Measurements from ENCODE around the gene RFX2. TPM values are rescaled to one million over a fixed set of nuclear protein-coding genes. Genes with fewer than 3 reads are reported as not detected.
"Not testable (repeated sequence)": the region's sequence is repeated elsewhere in the genome, so short reads cannot be mapped to it uniquely, and the experiment has no call there.

RFX2 gene
- total RNA-seq, 1 donor from 2014 or later: 6.5 TPM

DNA sequence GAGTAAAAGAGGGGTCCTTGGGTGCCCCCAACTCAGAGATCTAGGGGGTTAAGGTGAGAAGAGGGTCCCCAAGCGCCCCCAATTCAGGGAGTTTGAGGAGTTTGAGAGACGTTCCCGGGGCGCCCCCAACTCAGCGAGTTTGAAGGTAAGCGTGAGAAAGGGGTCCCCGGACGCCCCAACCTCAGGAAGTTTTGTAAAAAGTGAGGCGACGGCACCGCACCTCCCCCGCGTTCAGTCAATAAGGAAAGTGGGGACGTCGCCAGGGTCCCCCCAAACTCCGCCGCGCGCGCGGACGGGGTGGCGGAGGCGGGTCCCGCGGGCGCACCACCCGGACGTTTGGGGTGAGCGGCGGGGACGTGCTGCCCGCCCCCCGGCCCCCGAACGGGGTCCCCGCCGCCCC is 353 bp downstream of the RFX2 start:
- H3K4me3 ChIP-seq (ENCODE audit: low read depth, low read length): peak overlapping the region; percentile 44
- DNase-seq (ENCODE audit: low read depth): no peak
- no peaks in the 10 kb centered on the region for H3K27me3 ChIP-seq (ENCODE audit: control insufficient read depth, insufficient read depth, low read length)
- H3K36me3 ChIP-seq (ENCODE audit: control insufficient read depth, insufficient read depth, low read length): no peaks in the 10 kb centered on the region
- TF ChIP-seq, protein P1, sequence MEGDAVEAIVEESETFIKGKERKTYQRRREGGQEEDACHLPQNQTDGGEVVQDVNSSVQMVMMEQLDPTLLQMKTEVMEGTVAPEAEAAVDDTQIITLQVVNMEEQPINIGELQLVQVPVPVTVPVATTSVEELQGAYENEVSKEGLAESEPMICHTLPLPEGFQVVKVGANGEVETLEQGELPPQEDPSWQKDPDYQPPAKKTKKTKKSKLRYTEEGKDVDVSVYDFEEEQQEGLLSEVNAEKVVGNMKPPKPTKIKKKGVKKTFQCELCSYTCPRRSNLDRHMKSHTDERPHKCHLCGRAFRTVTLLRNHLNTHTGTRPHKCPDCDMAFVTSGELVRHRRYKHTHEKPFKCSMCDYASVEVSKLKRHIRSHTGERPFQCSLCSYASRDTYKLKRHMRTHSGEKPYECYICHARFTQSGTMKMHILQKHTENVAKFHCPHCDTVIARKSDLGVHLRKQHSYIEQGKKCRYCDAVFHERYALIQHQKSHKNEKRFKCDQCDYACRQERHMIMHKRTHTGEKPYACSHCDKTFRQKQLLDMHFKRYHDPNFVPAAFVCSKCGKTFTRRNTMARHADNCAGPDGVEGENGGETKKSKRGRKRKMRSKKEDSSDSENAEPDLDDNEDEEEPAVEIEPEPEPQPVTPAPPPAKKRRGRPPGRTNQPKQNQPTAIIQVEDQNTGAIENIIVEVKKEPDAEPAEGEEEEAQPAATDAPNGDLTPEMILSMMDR (IDR thresholded peaks at IDR 0.05; ENCODE audit: insufficient read depth, low read length, poor library complexity, severe bottlenecking): no peak

DNA sequence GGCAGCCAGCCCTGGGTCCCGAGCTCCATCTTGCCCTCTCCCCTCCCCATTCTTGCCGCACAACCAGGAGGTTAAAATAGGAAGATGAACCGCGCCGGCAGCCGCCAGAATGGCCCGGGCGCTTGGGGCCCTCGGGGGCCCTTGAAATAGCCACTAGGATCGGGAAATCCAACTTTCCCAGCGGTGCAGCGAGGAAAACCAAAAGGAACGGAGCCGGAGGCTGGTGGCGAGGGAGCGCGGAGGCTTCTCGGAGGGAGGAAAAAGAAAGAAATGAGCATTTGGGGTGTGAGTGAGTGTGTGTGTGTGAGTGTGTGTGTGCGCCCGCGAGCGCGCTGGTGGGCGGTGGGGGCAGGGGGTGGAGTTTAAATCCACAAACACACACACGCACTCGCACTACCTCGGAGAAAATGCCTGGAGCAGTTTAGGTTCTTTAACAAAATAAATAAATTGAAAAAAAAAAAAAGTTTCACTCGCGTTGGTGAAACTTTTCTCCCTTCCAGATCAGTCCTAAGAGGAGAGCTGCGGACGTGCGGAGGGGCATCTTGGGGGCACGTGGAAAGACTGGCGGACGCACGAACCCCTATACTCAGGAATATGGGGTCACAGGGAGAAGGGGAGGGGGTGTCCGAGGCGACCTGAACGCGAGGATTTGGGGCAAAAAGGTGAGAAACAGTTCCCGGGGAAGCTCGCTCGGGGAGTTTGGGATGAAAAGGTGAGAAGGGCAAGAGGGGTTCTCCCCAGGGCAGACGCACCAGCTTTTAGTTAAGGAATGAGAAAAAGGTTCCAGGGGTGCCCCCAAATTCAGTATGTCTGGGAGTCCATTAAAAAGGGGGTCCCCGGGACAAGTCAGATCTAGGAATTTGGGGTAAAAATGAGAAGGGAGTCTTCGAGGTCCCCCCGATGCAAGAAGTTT is 1.3 kb downstream of the RFX2 start:
- TF ChIP-seq, protein P1 (IDR thresholded peaks at IDR 0.05; ENCODE audit: insufficient read depth, low read length, poor library complexity, severe bottlenecking): no peak
- no peak for DNase-seq (ENCODE audit: low read depth)

DNA sequence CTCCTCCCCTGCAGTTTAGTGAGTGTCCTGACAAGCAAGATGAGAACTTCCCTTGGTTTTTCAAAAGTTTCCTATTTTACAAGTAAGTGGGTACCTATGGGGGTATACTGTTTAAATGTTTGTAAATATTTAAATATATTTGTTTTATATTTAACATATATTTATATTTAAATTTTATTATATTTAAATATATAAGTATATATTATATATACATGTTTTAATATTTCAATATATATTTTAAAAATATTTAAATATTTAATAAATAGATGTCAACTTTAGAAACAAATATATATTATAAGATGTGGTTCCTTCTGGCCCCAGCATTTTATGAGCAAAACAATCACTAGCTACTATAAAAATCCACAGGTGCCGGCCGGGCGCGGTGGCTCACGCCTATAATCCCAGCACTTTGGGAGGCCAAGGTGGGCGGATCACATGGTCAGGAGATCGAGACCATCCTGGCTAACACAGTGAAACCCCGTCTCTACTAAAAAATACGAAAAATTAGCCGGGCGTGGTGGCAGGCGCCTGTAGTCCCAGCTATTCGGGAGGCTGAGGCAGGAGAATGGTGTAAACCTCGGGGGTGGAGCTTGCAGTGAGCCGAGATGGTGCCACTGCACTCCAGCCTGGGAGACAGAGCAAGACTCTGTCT is 3.5 kb downstream of the RFX2 start:
- DNase-seq (ENCODE audit: low read depth); H3K4me3 ChIP-seq (ENCODE audit: low read depth, low read length); H3K27me3 ChIP-seq (ENCODE audit: control insufficient read depth, insufficient read depth, low read length): not testable (repeated sequence)

More for the DNA sequence above, 1.3 kb downstream of the RFX2 start:
- Histone ChIP-seq H3K4me3 (ENCODE audit: low read depth, low read length) (peak overlapping the region; percentile 44), H3K36me3 (ENCODE audit: control insufficient read depth, insufficient read depth, low read length) (no peaks in the 10 kb centered on the region), H3K27me3 (ENCODE audit: control insufficient read depth, insufficient read depth, low read length) (no peaks in the 10 kb centered on the region)

DNA sequence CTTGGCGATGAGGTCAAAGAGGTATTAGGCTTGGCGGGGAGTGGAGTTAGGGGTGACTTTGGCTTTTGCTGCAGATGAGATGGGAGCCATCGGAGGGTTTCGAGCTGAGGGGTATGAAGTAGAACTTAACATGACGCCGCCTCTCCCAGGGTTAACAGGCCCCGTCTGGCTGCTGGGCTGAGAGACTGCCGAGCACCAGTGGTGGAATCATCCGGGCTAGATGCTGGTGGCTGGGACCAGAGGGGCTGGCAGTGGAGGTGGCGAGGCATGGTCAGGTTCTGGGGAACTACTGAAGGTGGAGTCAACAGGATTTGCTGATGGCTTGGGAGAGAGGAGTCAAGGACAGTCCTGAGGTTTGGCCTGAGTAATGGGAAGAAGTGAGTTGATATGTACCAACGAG is 4.9 kb downstream of the RFX2 start:
- TF ChIP-seq, protein P1 (IDR thresholded peaks at IDR 0.05; ENCODE audit: insufficient read depth, low read length, poor library complexity, severe bottlenecking): no peak
- Histone ChIP-seq H3K36me3 (ENCODE audit: control insufficient read depth, insufficient read depth, low read length) (no peaks in the 10 kb centered on the region), H3K4me3 (ENCODE audit: low read depth, low read length) (no peak overlapping the region), H3K27me3 (ENCODE audit: control insufficient read depth, insufficient read depth, low read length) (no peaks in the 10 kb centered on the region)
- no peak for DNase-seq (ENCODE audit: low read depth)

More for the DNA sequence above, 3.5 kb downstream of the RFX2 start:
- not testable (repeated sequence) for H3K36me3 ChIP-seq (ENCODE audit: control insufficient read depth, insufficient read depth, low read length)

DNA sequence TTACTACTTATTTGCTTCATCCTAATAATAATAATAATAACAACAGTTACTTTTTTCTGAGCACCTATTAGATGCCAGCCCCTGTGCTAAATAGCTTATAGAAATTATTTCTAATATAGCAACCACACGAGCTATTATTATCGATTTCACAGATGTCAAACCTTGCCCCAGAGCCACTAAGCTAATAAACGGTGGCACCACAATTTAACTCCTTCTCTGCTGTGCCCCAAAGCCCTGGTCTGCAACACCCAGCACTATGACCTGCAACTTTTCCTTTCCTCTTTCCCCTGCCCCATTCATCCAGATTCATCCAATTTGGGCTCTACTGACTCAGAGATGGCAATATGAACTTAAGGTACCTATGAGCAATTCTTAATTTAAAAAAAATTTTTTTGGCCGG is 6.4 kb downstream of the RFX2 start:
- Histone ChIP-seq H3K36me3 (ENCODE audit: control insufficient read depth, insufficient read depth, low read length) (no peaks in the 10 kb centered on the region), H3K4me3 (ENCODE audit: low read depth, low read length) (no peak overlapping the region), H3K27me3 (ENCODE audit: control insufficient read depth, insufficient read depth, low read length) (no peaks in the 10 kb centered on the region)
- TF ChIP-seq, protein P1 (IDR thresholded peaks at IDR 0.05; ENCODE audit: insufficient read depth, low read length, poor library complexity, severe bottlenecking): no peak
- no peak for DNase-seq (ENCODE audit: low read depth)

DNA sequence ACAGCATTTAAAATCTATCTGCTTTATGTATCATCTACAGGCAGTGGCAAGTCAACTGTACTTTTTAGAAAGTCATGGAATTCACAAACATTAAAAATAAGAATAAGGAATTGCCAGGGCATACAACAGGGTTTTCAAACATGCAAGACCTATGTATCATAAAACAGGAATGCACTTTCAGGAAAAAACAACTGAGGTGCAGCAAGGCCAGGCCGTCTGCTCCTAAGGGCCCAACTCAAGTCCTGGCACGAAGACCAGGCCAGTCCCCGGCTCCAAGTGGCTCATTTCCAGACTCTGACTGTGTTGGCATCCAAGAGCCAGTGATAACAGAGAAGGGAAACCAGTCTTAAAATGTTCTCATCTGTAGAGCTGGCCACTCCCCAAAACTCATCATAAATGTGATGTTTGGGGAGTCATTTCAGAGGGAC is 7.1 kb downstream of the RFX2 start:
- no peak for DNase-seq (ENCODE audit: low read depth)
- TF ChIP-seq, protein P1 (IDR thresholded peaks at IDR 0.05; ENCODE audit: insufficient read depth, low read length, poor library complexity, severe bottlenecking): no peak

More for the DNA sequence above, 7.1 kb downstream of the RFX2 start:
- no peaks in the 10 kb centered on the region for H3K36me3 ChIP-seq (ENCODE audit: control insufficient read depth, insufficient read depth, low read length)
- no peaks in the 10 kb centered on the region for H3K27me3 ChIP-seq (ENCODE audit: control insufficient read depth, insufficient read depth, low read length)
- H3K4me3 ChIP-seq (ENCODE audit: low read depth, low read length): no peak overlapping the region

Data from kidney epithelial cell (primary cell).